Eye (tissue), 1 donor: ENCODE data around the gene VASP.
A peak's percentile ranks its signal among the peaks of the same experiment; 100 is the strongest.

Source experiments
- DNase-seq: peaks from one replicate; pipeline ENCODE4 v3.0.0-alpha.2; 2015

VASP gene

GRCh38 chr19:45506989-45507871 is at the start of gene VASP:
TSS of gene VASP (plus strand) at chr19:45507479. CDS start at chr19:45507772, 293 bp downstream.
- peak; percentile 93 for DNase-seq

GRCh38 chr19:45457776-45458175 is 49.5 kb upstream of the VASP start:
- DNase-seq = no peak

- no peak for DNase-seq
These were observed 46.4 kb upstream of the VASP start for GRCh38 chr19:45460807-45461347.

GRCh38 chr19:45462174-45462573 is 45.1 kb upstream of the VASP start:
- no peak for DNase-seq

GRCh38 chr19:45463241-45463640 is 44.0 kb upstream of the VASP start:
- no peak for DNase-seq

GRCh38 chr19:45464274-45464673 is 43.0 kb upstream of the VASP start:
- no peak for DNase-seq

- no peak for DNase-seq
These were observed 42.3 kb upstream of the VASP start for GRCh38 chr19:45464852-45465441.

- no peak for DNase-seq
These were observed 40.2 kb upstream of the VASP start for GRCh38 chr19:45467115-45467455.

- peak; percentile 99 for DNase-seq
These were observed 39.7 kb upstream of the VASP start, which contains the start of gene FOSB for GRCh38 chr19:45467456-45468158. TSS of gene FOSB (plus strand) at chr19:45467996. CDS start at chr19:45468587, 591 bp downstream.

- no peak for DNase-seq
These were observed 39.1 kb upstream of the VASP start for GRCh38 chr19:45468159-45468651.

- DNase-seq = no peak
These were observed 38.5 kb upstream of the VASP start for GRCh38 chr19:45468803-45469131.

- peak; percentile 95 for DNase-seq
These were observed 37.9 kb upstream of the VASP start for GRCh38 chr19:45469132-45469944.

- no peak for DNase-seq
These were observed 37.1 kb upstream of the VASP start for GRCh38 chr19:45469945-45470761.

GRCh38 chr19:45470762-45471081 is 36.6 kb upstream of the VASP start:
- DNase-seq = no peak

- DNase-seq = no peak
These were observed 36.0 kb upstream of the VASP start for GRCh38 chr19:45471111-45471930.

- no peak for DNase-seq
These were observed 35.2 kb upstream of the VASP start for GRCh38 chr19:45471931-45472562.

- DNase-seq = peak; percentile 64
These were observed 34.5 kb upstream of the VASP start for GRCh38 chr19:45472563-45473366.

- peak; percentile 52 for DNase-seq
These were observed 34.0 kb upstream of the VASP start for GRCh38 chr19:45473367-45473681.
